Endothelial cell of umbilical vein (primary cell): ENCODE measurements around the gene LGR4. TPM values are rescaled to one million over a fixed set of nuclear protein-coding genes. Genes with fewer than 3 reads are reported as not detected.
A peak's percentile ranks its signal among the peaks of the same experiment; 100 is the strongest.

Experiments used
- BruUV-seq: library from RNA; stranded (reverse); fragments of 400-500 nt; replicated peaks from 2 replicates; lab custom pipeline; 2021; lab: Mats Ljungman, UMichigan
- CTCF ChIA-PET: fragments of 300-600, 350-600 bp; sonication (Branson Sonifier 250); formaldehyde crosslinking; loops from one replicate; lab custom pipeline; 2021; ENCODE audit warnings: antibody characterized with exemption, inconsistent platforms; lab: Charles Lee
- POLR2A ChIA-PET: fragments of 300-600, 350-600 bp; sonication (Branson Sonifier 250); formaldehyde crosslinking; loops from one replicate; lab custom pipeline; 2021; ENCODE audit warnings: antibody characterized with exemption, inconsistent platforms; lab: Charles Lee
- DNase-seq: peaks from one replicate; pipeline ENCODE4 v3.0.0-alpha.2; 2011; ENCODE audit warnings: low read depth, low spot score
- FAIRE-seq: peaks from 2 replicates; lab custom pipeline; 2011; peaks lifted over from hg19 to GRCh38; lab: Jason Lieb, UNC
- H2AFZ ChIP-seq: 2 replicates; pipeline ENCODE4 v1.6.0; 2012; ENCODE audit warnings: low read depth, low read length, control low read depth, inconsistent platforms
- H3K27ac ChIP-seq: 2 replicates; pipeline ENCODE4 v1.5.1; 2011; ENCODE audit warnings: low read depth, mild to moderate bottlenecking, control low read depth, low read length, moderate library complexity; ENCODE audit not compliant: insufficient read depth
- H3K27me3 ChIP-seq, 2 experiments: 2 replicates each; pipeline versions ENCODE4 v1.6.0 to v1.6.1; 2011; ENCODE audit warnings: low read length in 2 of 2, mixed read lengths in 1 of 2; ENCODE audit not compliant: control insufficient read depth in 2 of 2, insufficient read depth in 2 of 2
- H3K36me3 ChIP-seq, 2 experiments: 2 replicates in 1 of 2; 3 replicates in 1 of 2; pipeline ENCODE4 v1.5.1; 2011; ENCODE audit warnings: low read length in 2 of 2, mild to moderate bottlenecking in 1 of 2, moderate library complexity in 1 of 2; ENCODE audit not compliant: control insufficient read depth in 2 of 2, insufficient read depth in 2 of 2; ENCODE audit errors: extremely low read depth in 1 of 2
- H3K4me1 ChIP-seq: 3 replicates; pipeline ENCODE4 v1.5.1; 2011; ENCODE audit warnings: mild to moderate bottlenecking, low read length; ENCODE audit not compliant: control insufficient read depth, insufficient read depth; ENCODE audit errors: extremely low read depth
- H3K4me2 ChIP-seq: 2 replicates; pipeline ENCODE4 v1.6.1; 2011; ENCODE audit warnings: low read length, control low read depth, mixed read lengths; ENCODE audit not compliant: insufficient read depth
- H3K4me3 ChIP-seq, 3 experiments: fragments of 200-600 bp in 1 of 3; sonication (generic), shearing (Covaris generic) in 1 of 3; replicated peaks in 1 of 3; 2 replicates each; pipeline ENCODE4 v1.5.1; 2011 to 2016; ENCODE audit warnings: control low read depth in 3 of 3, low read length in 3 of 3, mild to moderate bottlenecking in 2 of 3, inconsistent platforms in 1 of 3, low read depth in 1 of 3, moderate library complexity in 1 of 3; ENCODE audit not compliant: insufficient read depth in 1 of 3
- H3K79me2 ChIP-seq: 2 replicates; pipeline ENCODE4 v1.6.0; 2012; ENCODE audit warnings: low read length, inconsistent platforms; ENCODE audit not compliant: control insufficient read depth, insufficient read depth
- H3K9ac ChIP-seq: replicated peaks from 2 replicates; pipeline ENCODE3; 2011; ENCODE audit warnings: low read length, control low read depth; ENCODE audit not compliant: insufficient read depth; ENCODE audit errors: extremely low read depth
- H3K9me1 ChIP-seq: replicated peaks from 3 replicates; pipeline ENCODE4 v1.6.0; 2011; ENCODE audit warnings: mild to moderate bottlenecking, low read length; ENCODE audit not compliant: control insufficient read depth, insufficient read depth; ENCODE audit errors: extremely low read depth
- H3K9me3 ChIP-seq: replicated peaks from 2 replicates; pipeline ENCODE4 v1.5.1; 2012; ENCODE audit warnings: low read length, inconsistent platforms; ENCODE audit not compliant: control insufficient read depth, insufficient read depth
- H4K20me1 ChIP-seq: replicated peaks from 2 replicates; pipeline ENCODE3; 2011; ENCODE audit warnings: mild to moderate bottlenecking, low read length; ENCODE audit not compliant: control insufficient read depth, insufficient read depth; ENCODE audit errors: extremely low read depth
- CTCF ChIP-seq, 2 donors: IDR thresholded peaks; 1 replicate in 1 of 2; 2 replicates in 1 of 2; pipeline ENCODE4 v1.5.1; 2011; ENCODE audit warnings: low read length in 2 of 2, mild to moderate bottlenecking in 2 of 2, moderate library complexity in 2 of 2, control low read depth in 1 of 2, inconsistent platforms in 1 of 2, low read depth in 1 of 2; ENCODE audit not compliant: insufficient read depth in 1 of 2; ENCODE audit errors: extremely low read depth in 1 of 2
- FOS ChIP-seq: IDR thresholded peaks from 2 replicates; pipeline ENCODE4 v1.6.1; 2011; ENCODE audit warnings: mild to moderate bottlenecking, low read length, moderate library complexity, borderline replicate concordance; ENCODE audit not compliant: insufficient read depth
- dilution Hi-C: fragments of 300-500 bp; cut with MboI; formaldehyde crosslinking; loops from one replicate; pipeline ENCODE4 v1.15.0; 2019; ENCODE audit warnings: low sequenced_read_pairs; ENCODE audit not compliant: extremely low pct_ligation_motif_present
- intact Hi-C: fragments of 100-400 bp; cut with micrococcal nuclease; formaldehyde crosslinking; loops from one replicate; pipeline ENCODE4 v1.10.0; 2022
- polyA plus RNA-seq, 4 experiments: library from polyadenylated mRNA; depleted of rRNA in 3 of 4; stranded (reverse) in 3 of 4; unstranded in 1 of 4; fragments of >200 nt; gene quantifications; 2 replicates each; pipeline versions ENCODE4 v1.2.1 to v1.2.3, GENCODE V29; 2011 to 2012; ENCODE audit warnings: missing spikeins in 1 of 4
- total RNA-seq: library from RNA; stranded (reverse); gene quantifications from 2 replicates; pipeline ENCODE4 v1.2.3, GENCODE V29; 2021

LGR4 gene
- total and polyA plus RNA-seq, 2 donors (not counting 3 experiments of a cell fraction or from before 2014, with no cell fraction given), result 1.3 to 3.1 TPM

GRCh38 chr11:27447288-27448183 lies 25.1 kb downstream of the LGR4 start:
- Histone ChIP-seq H3K9me3 (no peaks in the 10 kb centered on the region), H3K4me2 (no peak overlapping the region)
- no peak for FAIRE-seq

More at GRCh38 chr11:27447288-27448183, 25.1 kb downstream of the LGR4 start:
- BruUV-seq, result no TSS peak
- H4K20me1 ChIP-seq, result no peaks in the 10 kb centered on the region
- no peak overlapping the region for H3K9ac ChIP-seq
- no peak for DNase-seq
- no peaks in the 10 kb centered on the region for H3K36me3 ChIP-seq
- H3K9me1 ChIP-seq, result no peaks in the 10 kb centered on the region
- intact Hi-C loops (no loop called here), dilution Hi-C loops (no loop called here)
- TF ChIP-seq FOS, result peak; percentile 26
- no peak for TF ChIP-seq CTCF (IDR thresholded peaks at IDR 0.05; ENCODE audit: extremely low read depth in 1 of 2, insufficient read depth in 1 of 2, low read depth in 1 of 2, low read length in 2 of 2)
- ChIA-PET POLR2A (no interaction called here), CTCF (no interaction called here)
- H3K4me1 ChIP-seq, result peaks cover 2% of the 10 kb centered on the region
- H2AFZ ChIP-seq, result no peak overlapping the region
- H3K4me3 ChIP-seq, result no peak overlapping the region
- H3K79me2 ChIP-seq, result no peaks in the 10 kb centered on the region
- peaks cover 0 to 6% of the 10 kb centered on the region in 2 experiments for H3K27me3 ChIP-seq
- H3K27ac ChIP-seq, result no peak overlapping the region
